IPS-18a (cell line): ENCODE data around the gene PGAP6.

Experiments
- H3K27ac ChIP-seq: one replicate; pipeline ENCODE4 v1.5.1; 2013; ENCODE audit warnings: low read length
- H3K27me3 ChIP-seq: one replicate; pipeline ENCODE4 v1.6.1; 2013; ENCODE audit warnings: mild to moderate bottlenecking, low read length; ENCODE audit not compliant: control insufficient read depth, insufficient read depth
- H3K36me3 ChIP-seq: one replicate; pipeline ENCODE4 v1.6.1; 2013; ENCODE audit warnings: low read depth, low read length; ENCODE audit not compliant: control insufficient read depth
- H3K4me1 ChIP-seq: one replicate; pipeline ENCODE4 v1.6.1; 2013; ENCODE audit warnings: low read depth, low read length; ENCODE audit not compliant: control insufficient read depth
- H3K4me3 ChIP-seq: one replicate; pipeline ENCODE4 v1.5.1; 2013; ENCODE audit warnings: low read length
- H3K9ac ChIP-seq: one replicate; pipeline ENCODE4 v1.6.1; 2013; ENCODE audit warnings: mild to moderate bottlenecking, low read length, moderate library complexity
- H3K9me3 ChIP-seq: one replicate; pipeline ENCODE4 v1.6.1; 2013; ENCODE audit warnings: low read depth, low read length; ENCODE audit not compliant: control insufficient read depth

Gene PGAP6

DNA sequence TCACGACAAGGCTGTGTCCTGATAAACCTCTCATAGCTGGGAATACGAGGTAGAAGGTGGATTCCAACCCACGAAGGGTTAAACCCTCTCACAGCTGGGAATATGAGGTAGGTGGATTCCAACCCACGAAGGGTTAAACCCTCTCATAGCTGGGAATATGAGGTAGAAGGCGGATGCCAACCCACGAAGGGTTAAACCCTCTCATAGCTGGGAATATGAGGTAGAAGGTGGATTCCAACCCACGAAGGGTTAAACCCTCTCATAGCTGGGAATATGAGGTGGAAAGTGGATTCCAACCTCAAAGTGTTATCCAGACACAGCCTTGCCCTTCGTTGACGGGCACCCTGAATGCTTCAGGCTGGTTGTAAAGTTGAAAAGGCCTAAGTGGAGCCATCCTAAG is 60.2 kb downstream of the PGAP6 start:
- Histone ChIP-seq H3K9ac (no peak overlapping the region), H3K9me3 (no peaks in the 10 kb centered on the region), H3K4me1 (peaks cover 12% of the 10 kb centered on the region), H3K27ac (no peak overlapping the region), H3K4me3 (no peak overlapping the region), H3K27me3 (no peaks in the 10 kb centered on the region), H3K36me3 (no peaks in the 10 kb centered on the region)
